Heart left ventricle (tissue), 13 donors: ENCODE results near the gene CYP4A22.

Experiments used
- POLR2A ChIP-seq, 2 donors: fragments of 450-650 bp; IDR thresholded peaks; one replicate each; pipeline ENCODE4 v1.6.1; 2017; ENCODE audit warnings: antibody characterized with exemption in 2 of 2, mild to moderate bottlenecking in 2 of 2, moderate library complexity in 2 of 2
- TF ChIP-seq, protein P1 (sequence below), 12 donors: fragments of 200-600 bp; sonication (generic) in 4 of 12; IDR thresholded peaks; one replicate each; pipeline versions ENCODE4 v1.5.0 to v1.8.0; 2018 to 2022; ENCODE audit warnings: antibody characterized with exemption in 12 of 12, mild to moderate bottlenecking in 5 of 12
- donor health status: ischemic (EF 13 %, LVEDD 7.1; RV severe dilation, severe dysfunction).
- donor health status: DM: no; HTN: yes; CAD: no.
- donor health status: DM: no; HTN: no; CAD: no.
- donor health status: ischemic (EF 25% LVEDD 6.9; RV normal size, moderate dysfunction).
- donor health status: ischemic (EF 25% LVEDD 5.7; RV mildly dilated, moderate dysfunction).
- donor health status: ischemic (EF 35%, LVEDD 5.7; RV mildly dilated, moderate dysfunction).
- donor health status: nonischemic (EF 11% LVEDD 7.7; RV severe dilation, severe dysfunction).
- donor health status: DM: yes; HTN: yes; CAD: no.
- donor health status: PGD.
- donor health status: ischemic (EF 29% LVEDD 5.4; RV normal size, mild dysfunction).
- donor health status: nonischemic (EF 23%, LVEDD 6.1; RV moderate dilation, normal function).

DNA sequence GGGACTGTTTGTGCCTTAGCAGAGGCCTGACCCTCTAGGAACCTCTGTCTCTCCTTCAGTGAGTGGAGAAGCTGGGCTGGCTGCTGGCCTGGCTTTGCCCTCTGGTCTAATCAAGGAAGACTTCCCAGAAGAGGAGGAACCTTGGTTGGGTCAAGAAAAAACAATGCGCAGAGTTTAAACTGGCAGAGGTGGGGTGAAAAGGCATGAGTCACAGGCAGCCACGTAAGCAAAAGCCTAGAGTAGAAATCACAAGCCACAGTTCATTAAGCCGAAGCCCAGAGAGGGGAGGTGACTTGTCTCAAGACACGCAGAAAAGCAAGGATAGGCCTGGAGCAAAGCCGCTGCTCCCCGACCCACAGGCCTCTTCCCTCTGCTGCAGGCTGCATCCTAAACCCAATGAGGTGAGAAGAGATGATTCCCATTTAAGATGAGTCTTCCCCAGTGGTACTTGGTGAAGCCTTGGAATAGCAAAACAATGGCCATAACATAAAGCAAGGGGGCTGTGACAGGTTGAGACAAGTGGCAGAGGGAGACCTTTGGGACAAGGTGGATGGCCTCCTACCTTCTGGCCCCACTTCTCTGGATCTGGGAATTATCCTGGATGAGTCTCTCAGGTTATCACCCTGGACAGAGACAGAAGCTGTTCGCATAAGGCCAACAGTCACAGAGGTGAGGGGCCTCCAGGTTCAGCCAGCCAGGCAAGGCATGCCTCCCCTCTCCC lies 44.9 kb downstream of the CYP4A22 start:
- TF ChIP-seq, protein P1, sequence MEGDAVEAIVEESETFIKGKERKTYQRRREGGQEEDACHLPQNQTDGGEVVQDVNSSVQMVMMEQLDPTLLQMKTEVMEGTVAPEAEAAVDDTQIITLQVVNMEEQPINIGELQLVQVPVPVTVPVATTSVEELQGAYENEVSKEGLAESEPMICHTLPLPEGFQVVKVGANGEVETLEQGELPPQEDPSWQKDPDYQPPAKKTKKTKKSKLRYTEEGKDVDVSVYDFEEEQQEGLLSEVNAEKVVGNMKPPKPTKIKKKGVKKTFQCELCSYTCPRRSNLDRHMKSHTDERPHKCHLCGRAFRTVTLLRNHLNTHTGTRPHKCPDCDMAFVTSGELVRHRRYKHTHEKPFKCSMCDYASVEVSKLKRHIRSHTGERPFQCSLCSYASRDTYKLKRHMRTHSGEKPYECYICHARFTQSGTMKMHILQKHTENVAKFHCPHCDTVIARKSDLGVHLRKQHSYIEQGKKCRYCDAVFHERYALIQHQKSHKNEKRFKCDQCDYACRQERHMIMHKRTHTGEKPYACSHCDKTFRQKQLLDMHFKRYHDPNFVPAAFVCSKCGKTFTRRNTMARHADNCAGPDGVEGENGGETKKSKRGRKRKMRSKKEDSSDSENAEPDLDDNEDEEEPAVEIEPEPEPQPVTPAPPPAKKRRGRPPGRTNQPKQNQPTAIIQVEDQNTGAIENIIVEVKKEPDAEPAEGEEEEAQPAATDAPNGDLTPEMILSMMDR (IDR thresholded peaks at IDR 0.05) = no peak
- TF ChIP-seq POLR2A (IDR thresholded peaks at IDR 0.05) = no peak
